ENCODE measurements around the gene SLC1A2.

SLC1A2 gene

GRCh38 chr11:35424157-35424940 is 5.0 kb upstream of the SLC1A2 start:
- H3K36me3 Mint-ChIP-seq (ENCODE audit: low read depth), result no peaks in the 10 kb centered on the region

GRCh38 chr11:35420371-35420770 is 1.0 kb upstream of the SLC1A2 start:
- peak overlapping the region; percentile 41 for H3K4me3 Mint-ChIP-seq

More at GRCh38 chr11:35424157-35424940, 5.0 kb upstream of the SLC1A2 start:
- Mint-ChIP-seq H3K27me3 (peaks cover 63% of the 10 kb centered on the region), H3K4me3 (no peak overlapping the region), H3K9me3 (no peaks in the 10 kb centered on the region), H3K4me1 (peaks cover 8% of the 10 kb centered on the region), H3K27ac (no peak overlapping the region)
- no peak for DNase-seq
- no peak for ATAC-seq

DNA sequence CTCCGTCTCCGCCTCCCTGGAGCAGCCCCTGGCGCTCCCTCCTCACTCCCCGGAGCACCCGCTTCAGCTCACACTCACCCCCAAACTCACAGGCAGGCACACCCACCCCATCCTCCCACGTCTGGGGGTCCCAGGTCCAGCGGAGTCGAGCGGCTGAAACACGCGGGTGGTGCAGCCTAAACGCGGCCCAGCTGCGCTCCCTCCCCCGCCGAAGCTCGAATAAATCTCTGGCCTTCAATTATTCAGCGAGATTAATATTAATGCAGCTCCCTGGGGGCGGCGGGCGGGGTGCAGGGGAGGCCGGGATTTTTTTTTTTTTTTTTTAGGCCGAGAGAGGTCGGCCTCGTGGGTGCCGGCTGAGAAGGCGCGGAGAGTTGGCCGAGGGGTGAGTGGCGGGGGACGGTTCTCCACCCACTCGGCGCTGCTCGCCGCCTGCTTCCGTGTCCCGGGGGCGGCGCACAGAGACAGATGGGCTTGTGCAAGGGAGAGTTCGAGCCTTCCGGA is 524 bp upstream of the SLC1A2 start:
- ATAC-seq (no peak), DNase-seq (no peak)
- H3K36me3 Mint-ChIP-seq (ENCODE audit: low read depth), result no peaks in the 10 kb centered on the region
- H3K27me3 Mint-ChIP-seq, result peaks cover 73% of the 10 kb centered on the region
- peak overlapping the region; percentile 41 for H3K4me3 Mint-ChIP-seq
- H3K27ac Mint-ChIP-seq, result no peak overlapping the region
- peaks cover 11% of the 10 kb centered on the region for H3K4me1 Mint-ChIP-seq
- H3K9me3 Mint-ChIP-seq, result no peaks in the 10 kb centered on the region

More at GRCh38 chr11:35420371-35420770, 1.0 kb upstream of the SLC1A2 start:
- Mint-ChIP-seq H3K27me3 (peaks cover 73% of the 10 kb centered on the region), H3K27ac (no peak overlapping the region), H3K4me1 (peaks cover 11% of the 10 kb centered on the region), H3K36me3 (ENCODE audit: low read depth) (no peaks in the 10 kb centered on the region), H3K9me3 (no peaks in the 10 kb centered on the region)
- ATAC-seq, result no peak
- no peak for DNase-seq

- Mint-ChIP-seq H3K9me3 (no peaks in the 10 kb centered on the region), H3K36me3 (ENCODE audit: low read depth) (no peaks in the 10 kb centered on the region), H3K27me3 (peaks cover 84% of the 10 kb centered on the region), H3K4me3 (peak overlapping the region; percentile 68), H3K27ac (no peak overlapping the region), H3K4me1 (peaks cover 11% of the 10 kb centered on the region)
- ATAC-seq, result peak; percentile 17
- DNase-seq, result peak; percentile 18
These were observed 825 bp downstream of the SLC1A2 start for GRCh38 chr11:35418282-35419183.

DNA sequence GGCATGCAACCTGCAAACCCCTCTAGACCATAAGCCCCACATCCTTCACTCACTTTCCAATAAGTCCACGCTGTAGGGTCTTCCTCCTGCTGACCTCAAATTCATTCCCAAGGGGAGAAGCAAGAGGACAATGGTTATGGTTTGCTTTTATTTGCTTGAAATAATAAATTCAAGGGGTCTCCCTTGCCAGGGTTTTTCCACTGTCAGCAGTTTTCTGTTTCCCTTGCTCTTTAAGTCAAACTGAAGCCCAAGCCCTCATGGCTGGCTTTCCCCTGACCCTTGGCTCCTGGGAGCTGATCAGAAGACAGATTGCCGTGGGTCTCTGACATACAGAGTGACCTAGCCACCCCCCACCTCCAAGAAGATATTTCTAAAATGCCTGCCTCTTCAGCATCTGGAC is 3.9 kb downstream of the SLC1A2 start:
- Mint-ChIP-seq H3K36me3 (ENCODE audit: low read depth) (no peaks in the 10 kb centered on the region), H3K9me3 (no peaks in the 10 kb centered on the region), H3K27me3 (peaks cover 71% of the 10 kb centered on the region), H3K27ac (no peak overlapping the region), H3K4me3 (no peak overlapping the region), H3K4me1 (peaks cover 9% of the 10 kb centered on the region)
- no peak for DNase-seq
- no peak for ATAC-seq

DNA sequence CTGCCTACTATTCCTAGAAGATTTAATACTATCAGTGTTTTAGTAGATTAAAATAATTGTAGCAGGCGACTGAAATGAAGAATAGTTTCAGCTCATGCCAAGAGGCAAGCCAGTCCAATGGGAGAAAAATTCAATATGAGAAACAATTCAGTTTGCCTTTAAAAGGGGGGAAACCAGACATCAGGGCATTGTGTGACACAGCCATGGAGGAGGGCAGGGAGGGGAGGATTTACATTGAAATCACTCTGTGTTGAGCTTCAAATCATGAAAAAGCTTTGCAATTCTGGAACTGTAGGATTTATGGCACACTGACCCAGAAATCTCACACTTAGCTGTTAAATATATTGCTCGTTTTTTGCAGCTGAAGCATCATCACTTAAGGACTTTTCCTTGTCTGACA is 4.6 kb downstream of the SLC1A2 start:
- no peak overlapping the region for H3K27ac Mint-ChIP-seq
- H3K4me3 Mint-ChIP-seq, result no peak overlapping the region
- ATAC-seq (no peak), DNase-seq (no peak)
- peaks cover 5% of the 10 kb centered on the region for H3K4me1 Mint-ChIP-seq
- no peaks in the 10 kb centered on the region for H3K9me3 Mint-ChIP-seq
- peaks cover 69% of the 10 kb centered on the region for H3K27me3 Mint-ChIP-seq
- H3K36me3 Mint-ChIP-seq (ENCODE audit: low read depth), result no peaks in the 10 kb centered on the region

DNA sequence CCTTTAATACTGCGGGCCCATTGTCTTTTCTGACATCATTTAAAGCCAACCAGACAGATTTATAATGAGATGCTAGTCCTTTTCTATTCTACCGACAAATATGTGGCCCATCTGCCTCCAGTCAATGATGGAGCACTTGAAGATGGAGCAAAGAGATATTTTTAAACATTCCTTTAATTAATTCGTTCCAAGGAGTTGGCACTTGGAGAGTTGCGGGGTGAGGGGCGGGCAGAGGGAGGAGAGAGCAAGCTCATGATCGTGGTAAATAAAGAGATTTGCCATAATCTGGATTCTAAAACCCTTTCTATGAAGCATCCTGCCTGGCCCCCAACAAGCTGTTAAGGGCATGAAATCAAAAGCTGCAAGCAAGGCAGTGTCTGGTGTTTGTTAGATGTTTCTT is 5.0 kb downstream of the SLC1A2 start:
- Mint-ChIP-seq H3K36me3 (ENCODE audit: low read depth) (no peaks in the 10 kb centered on the region), H3K4me1 (peaks cover 3% of the 10 kb centered on the region), H3K4me3 (no peak overlapping the region), H3K9me3 (no peaks in the 10 kb centered on the region), H3K27ac (no peak overlapping the region), H3K27me3 (peaks cover 68% of the 10 kb centered on the region)
- no peak for ATAC-seq
- no peak for DNase-seq

GRCh38 chr11:35413598-35413997 is 5.8 kb downstream of the SLC1A2 start:
- H3K9me3 Mint-ChIP-seq, result no peaks in the 10 kb centered on the region
- peaks cover 3% of the 10 kb centered on the region for H3K4me1 Mint-ChIP-seq
- no peak overlapping the region for H3K27ac Mint-ChIP-seq
- no peaks in the 10 kb centered on the region for H3K36me3 Mint-ChIP-seq (ENCODE audit: low read depth)
- no peak overlapping the region for H3K4me3 Mint-ChIP-seq
- DNase-seq, result no peak
- ATAC-seq, result no peak
- H3K27me3 Mint-ChIP-seq, result peaks cover 66% of the 10 kb centered on the region

- no peak for ATAC-seq
- DNase-seq, result no peak
- Mint-ChIP-seq H3K27ac (no peak overlapping the region), H3K4me3 (no peak overlapping the region), H3K4me1 (no peaks in the 10 kb centered on the region), H3K27me3 (peaks cover 53% of the 10 kb centered on the region), H3K36me3 (ENCODE audit: low read depth) (no peaks in the 10 kb centered on the region), H3K9me3 (no peaks in the 10 kb centered on the region)
These were observed 7.1 kb downstream of the SLC1A2 start for GRCh38 chr11:35412285-35412684.

GRCh38 chr11:35407041-35407440 is 12.3 kb downstream of the SLC1A2 start:
- H3K4me3 Mint-ChIP-seq, result no peak overlapping the region
- no peaks in the 10 kb centered on the region for H3K4me1 Mint-ChIP-seq
- no peak for ATAC-seq
- no peaks in the 10 kb centered on the region for H3K9me3 Mint-ChIP-seq
- H3K27me3 Mint-ChIP-seq, result peaks cover 24% of the 10 kb centered on the region
- no peaks in the 10 kb centered on the region for H3K36me3 Mint-ChIP-seq (ENCODE audit: low read depth)
- no peak overlapping the region for H3K27ac Mint-ChIP-seq
- no peak for DNase-seq

DNA sequence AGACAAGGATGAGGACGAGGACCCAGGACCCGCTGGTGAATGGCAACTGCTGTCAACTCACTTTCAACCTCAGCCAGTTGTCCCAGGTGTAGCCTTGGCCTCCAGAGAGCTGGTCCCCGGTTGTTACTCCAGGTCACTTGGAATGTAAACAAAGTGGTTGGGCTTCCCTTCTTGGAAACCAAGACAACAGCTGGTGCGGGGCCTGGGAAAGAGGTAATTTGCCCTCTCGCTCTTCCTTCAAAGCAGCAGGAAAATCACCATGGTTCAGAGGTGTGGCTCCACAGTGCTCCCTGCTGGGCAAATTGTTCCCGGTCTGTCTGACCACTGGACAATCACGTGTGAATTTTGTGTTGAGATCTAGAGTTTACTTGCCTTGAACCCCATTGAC is 15.0 kb downstream of the SLC1A2 start:
- Mint-ChIP-seq H3K27me3 (peaks cover 10% of the 10 kb centered on the region), H3K4me1 (no peaks in the 10 kb centered on the region), H3K36me3 (ENCODE audit: low read depth) (no peaks in the 10 kb centered on the region), H3K4me3 (no peak overlapping the region), H3K9me3 (no peaks in the 10 kb centered on the region), H3K27ac (no peak overlapping the region)
- ATAC-seq (no peak), DNase-seq (peak; percentile 44)

- Mint-ChIP-seq H3K27ac (no peak overlapping the region), H3K4me1 (no peaks in the 10 kb centered on the region), H3K27me3 (peaks cover 15% of the 10 kb centered on the region), H3K4me3 (no peak overlapping the region), H3K36me3 (ENCODE audit: low read depth) (no peaks in the 10 kb centered on the region), H3K9me3 (no peaks in the 10 kb centered on the region)
- DNase-seq, result no peak
- no peak for ATAC-seq
These were observed 15.5 kb downstream of the SLC1A2 start for GRCh38 chr11:35403765-35404387.

GRCh38 chr11:35402751-35403660 is 16.4 kb downstream of the SLC1A2 start:
- Mint-ChIP-seq H3K27ac (no peak overlapping the region), H3K4me3 (no peak overlapping the region), H3K36me3 (ENCODE audit: low read depth) (no peaks in the 10 kb centered on the region), H3K9me3 (no peaks in the 10 kb centered on the region), H3K27me3 (peaks cover 23% of the 10 kb centered on the region), H3K4me1 (no peaks in the 10 kb centered on the region)
- ATAC-seq (no peak), DNase-seq (no peak)

DNA sequence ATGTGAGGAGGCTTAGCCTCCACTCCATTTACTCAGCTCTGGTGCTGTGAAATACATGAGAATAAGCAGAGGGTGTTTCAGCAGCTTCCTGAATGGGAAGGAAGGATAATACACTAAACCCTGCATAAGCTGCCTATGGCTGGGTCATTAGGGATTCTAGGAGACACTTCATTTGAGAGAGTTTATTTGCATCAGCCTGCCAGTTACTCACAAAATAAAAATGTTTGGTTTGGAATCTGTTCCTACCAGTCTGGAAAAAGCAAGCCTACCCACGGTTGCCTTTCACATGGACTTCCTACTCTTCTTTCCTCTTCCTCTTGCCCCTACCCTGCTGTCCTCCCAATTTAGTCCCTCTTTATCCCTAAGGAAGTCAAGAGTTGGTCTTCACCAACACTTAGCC is 20.5 kb downstream of the SLC1A2 start:
- Mint-ChIP-seq H3K36me3 (ENCODE audit: low read depth) (no peaks in the 10 kb centered on the region), H3K27ac (no peak overlapping the region), H3K27me3 (peaks cover 19% of the 10 kb centered on the region), H3K4me1 (no peaks in the 10 kb centered on the region), H3K4me3 (no peak overlapping the region), H3K9me3 (no peaks in the 10 kb centered on the region)
- ATAC-seq, result no peak
- no peak for DNase-seq

Measured in activated naive CD8-positive, alpha-beta T cell treated with anti-CD3 and anti-CD28 coated beads, Interleukin-2, amount 50 U/mL, for 24 hours (primary cell).